Measurements from ENCODE around the gene ARHGEF1.

The ARHGEF1 gene

DNA sequence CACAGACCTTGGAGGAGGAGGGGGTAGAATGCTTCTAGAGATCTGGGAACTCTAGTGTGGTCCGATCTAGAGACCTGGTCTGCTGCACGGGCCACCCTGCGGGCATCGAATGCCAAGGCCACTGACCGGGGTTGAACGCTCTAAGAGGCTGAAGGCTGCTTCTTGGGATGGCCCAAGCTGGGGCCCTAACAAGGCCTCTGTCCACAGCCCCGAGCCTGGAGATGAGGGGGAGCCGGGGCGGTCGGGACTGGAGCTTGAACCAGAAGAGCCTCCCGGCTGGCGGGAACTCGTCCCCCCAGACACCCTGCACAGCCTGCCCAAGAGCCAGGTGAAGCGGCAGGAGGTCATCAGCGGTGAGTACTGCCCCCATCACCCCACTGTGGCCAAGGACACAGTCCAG, 15.3 kb downstream of the ARHGEF1 start:
- no peak for TF ChIP-seq ZNF274 (IDR thresholded peaks at IDR 0.05; ENCODE audit: low read depth, low read length)
- no peak overlapping the region for H3K4me3 ChIP-seq (ENCODE audit: low read length)

DNA sequence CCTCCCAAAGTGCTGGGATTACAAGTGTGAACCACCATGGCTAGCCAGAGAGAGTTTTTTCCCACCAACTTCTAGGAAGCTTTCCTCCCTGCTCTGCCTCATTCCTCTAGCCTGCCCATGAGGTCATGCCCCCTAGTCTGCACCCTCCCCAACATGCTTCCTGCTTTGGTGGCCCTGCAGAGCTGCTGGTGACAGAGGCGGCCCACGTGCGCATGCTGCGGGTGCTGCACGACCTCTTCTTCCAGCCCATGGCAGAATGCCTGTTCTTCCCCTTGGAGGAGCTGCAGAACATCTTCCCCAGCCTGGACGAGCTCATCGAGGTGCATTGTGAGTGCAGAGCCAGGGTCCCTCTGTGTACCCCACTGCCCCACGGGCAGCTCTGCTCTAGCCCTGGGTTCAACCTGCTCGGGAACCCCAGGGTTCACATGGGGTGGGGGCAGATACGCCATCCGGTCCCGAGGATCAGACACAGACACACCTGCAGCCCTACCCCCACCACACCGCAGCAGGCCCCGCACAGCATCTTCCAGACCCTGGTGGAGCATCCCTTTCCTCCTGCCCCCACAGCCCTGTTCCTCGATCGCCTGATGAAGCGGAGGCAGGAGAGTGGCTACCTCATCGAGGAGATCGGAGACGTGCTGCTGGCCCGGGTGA, 18.9 kb downstream of the ARHGEF1 start:
- H3K4me3 ChIP-seq (ENCODE audit: low read length) = no peak overlapping the region
- no peak for TF ChIP-seq ZNF274 (IDR thresholded peaks at IDR 0.05; ENCODE audit: low read depth, low read length)

- TF ChIP-seq ZNF274 (IDR thresholded peaks at IDR 0.05; ENCODE audit: low read depth, low read length) = no peak
Measured at GRCh38 chr19:41902594-41902993, 19.6 kb downstream of the ARHGEF1 start.

DNA sequence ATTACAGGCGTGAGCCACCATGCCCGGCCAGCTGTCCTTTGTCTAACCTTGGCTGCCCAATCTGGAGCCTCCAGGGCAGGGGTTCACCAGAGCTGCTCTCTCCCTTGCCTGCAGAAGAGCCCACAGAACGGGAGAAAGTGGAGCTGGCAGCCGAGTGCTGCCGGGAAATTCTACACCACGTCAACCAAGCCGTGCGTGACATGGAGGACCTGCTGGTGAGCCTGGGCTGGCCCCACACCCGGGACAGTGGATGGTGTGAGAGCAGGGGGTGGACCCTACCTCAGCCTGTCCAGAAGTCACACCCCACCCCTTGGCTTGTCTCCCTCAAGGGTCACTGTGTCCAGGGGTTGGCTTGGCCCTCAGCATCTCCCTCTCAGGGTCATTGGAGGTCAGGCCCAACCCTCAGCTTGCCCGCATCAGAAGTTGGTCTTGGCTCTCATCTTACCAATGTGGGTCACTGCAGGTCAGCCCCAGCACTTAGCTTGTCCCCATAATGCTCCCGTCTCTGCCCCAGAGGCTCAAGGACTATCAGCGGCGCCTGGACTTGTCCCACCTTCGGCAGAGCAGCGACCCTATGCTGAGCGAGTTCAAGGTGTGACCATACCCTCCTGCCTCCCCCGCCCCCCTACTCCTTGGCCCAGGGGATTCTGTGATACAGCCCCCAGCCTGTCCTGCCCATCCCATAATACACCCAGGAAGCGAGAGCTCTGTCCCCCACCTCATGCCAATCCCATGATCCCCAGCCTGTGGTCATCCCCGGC, 20.4 kb downstream of the ARHGEF1 start:
- no peak overlapping the region for H3K4me3 ChIP-seq (ENCODE audit: low read length)
- TF ChIP-seq ZNF274 (IDR thresholded peaks at IDR 0.05; ENCODE audit: low read depth, low read length) = no peak

More at GRCh38 chr19:41902594-41902993, 19.6 kb downstream of the ARHGEF1 start:
- H3K4me3 ChIP-seq (ENCODE audit: low read length) = no peak overlapping the region

- no peak for TF ChIP-seq ZNF274 (IDR thresholded peaks at IDR 0.05; ENCODE audit: low read depth, low read length)
- no peak overlapping the region for H3K4me3 ChIP-seq (ENCODE audit: low read length)
Measured at GRCh38 chr19:41904118-41904870, 21.3 kb downstream of the ARHGEF1 start.

DNA sequence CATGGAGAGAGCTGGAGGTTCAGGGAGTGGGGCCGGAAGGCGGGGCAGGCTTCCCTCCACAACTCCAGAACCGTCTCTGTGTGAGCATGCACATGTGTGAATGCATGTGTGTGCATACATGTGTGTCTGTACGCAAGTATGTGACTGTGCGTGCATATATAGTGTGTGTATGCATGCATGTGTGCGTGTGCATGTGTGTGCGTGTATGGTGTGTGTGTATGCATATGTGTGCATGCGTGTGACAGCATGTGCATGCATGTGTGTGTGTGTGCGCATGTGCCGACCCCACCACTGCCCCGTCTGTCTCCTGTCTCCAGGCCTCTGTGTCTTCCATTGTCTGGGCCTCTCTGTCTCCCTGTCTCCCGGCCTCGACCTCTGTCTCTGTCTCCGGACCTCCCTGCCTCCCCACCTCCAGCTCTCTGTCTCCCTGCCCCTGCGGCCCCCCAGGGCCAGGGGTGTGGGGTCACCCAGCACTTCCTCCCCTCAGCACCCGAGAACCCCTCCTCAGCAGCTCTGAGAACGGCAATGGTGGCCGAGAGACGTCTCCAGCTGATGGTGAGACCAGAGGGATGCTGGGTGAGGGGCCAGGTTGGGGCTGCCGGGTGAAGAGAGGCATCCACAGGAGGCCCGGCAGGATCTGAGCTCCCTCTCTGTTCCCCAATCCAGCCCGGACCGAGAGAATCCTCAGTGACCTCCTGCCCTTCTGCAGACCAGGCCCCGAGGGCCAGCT, 22.5 kb downstream of the ARHGEF1 start:
- no peak for TF ChIP-seq ZNF274 (IDR thresholded peaks at IDR 0.05; ENCODE audit: low read depth, low read length)
- no peak overlapping the region for H3K4me3 ChIP-seq (ENCODE audit: low read length)

- H3K4me3 ChIP-seq (ENCODE audit: low read length) = no peak overlapping the region
- TF ChIP-seq ZNF274 (IDR thresholded peaks at IDR 0.05; ENCODE audit: low read depth, low read length) = no peak
Measured at GRCh38 chr19:41906271-41906670, 23.3 kb downstream of the ARHGEF1 start.

GRCh38 chr19:41906916-41907680, 24.1 kb downstream of the ARHGEF1 start:
- no peak for TF ChIP-seq ZNF274 (IDR thresholded peaks at IDR 0.05; ENCODE audit: low read depth, low read length)
- H3K4me3 ChIP-seq (ENCODE audit: low read length) = no peak overlapping the region

DNA sequence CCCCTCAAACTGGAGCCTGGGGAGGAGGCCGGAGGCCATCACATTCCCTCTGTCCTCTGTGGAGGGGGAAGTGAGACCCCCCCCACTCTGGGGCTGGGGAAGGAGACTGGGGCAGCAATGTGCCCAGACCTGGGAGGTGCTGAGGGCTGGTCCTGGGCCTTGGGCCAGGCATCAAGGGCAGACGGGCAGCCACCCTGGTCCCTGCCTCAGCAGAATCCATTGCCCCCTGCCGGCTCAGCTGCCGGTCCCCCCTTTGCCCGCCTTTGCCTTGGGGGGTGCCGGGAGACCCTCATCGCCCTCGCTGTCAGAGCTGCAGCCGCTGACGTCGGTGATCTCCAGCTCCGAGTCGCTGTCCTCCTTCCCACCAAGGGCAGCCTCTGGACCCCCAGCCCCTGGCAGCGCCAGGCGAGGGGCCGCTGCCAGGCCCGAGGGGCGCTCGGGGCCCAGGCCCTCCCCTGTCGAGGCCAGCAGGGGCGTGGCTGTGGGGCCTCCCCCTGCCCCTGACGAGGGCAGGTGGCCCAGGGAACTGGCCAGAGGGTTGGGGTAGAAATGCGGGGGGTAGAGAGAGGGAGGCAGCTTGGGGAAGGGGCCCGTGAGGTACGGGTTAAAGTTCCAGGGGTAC, 25.1 kb downstream of the ARHGEF1 start:
- no peak for TF ChIP-seq ZNF274 (IDR thresholded peaks at IDR 0.05; ENCODE audit: low read depth, low read length)
- H3K4me3 ChIP-seq (ENCODE audit: low read length) = no peak overlapping the region

DNA sequence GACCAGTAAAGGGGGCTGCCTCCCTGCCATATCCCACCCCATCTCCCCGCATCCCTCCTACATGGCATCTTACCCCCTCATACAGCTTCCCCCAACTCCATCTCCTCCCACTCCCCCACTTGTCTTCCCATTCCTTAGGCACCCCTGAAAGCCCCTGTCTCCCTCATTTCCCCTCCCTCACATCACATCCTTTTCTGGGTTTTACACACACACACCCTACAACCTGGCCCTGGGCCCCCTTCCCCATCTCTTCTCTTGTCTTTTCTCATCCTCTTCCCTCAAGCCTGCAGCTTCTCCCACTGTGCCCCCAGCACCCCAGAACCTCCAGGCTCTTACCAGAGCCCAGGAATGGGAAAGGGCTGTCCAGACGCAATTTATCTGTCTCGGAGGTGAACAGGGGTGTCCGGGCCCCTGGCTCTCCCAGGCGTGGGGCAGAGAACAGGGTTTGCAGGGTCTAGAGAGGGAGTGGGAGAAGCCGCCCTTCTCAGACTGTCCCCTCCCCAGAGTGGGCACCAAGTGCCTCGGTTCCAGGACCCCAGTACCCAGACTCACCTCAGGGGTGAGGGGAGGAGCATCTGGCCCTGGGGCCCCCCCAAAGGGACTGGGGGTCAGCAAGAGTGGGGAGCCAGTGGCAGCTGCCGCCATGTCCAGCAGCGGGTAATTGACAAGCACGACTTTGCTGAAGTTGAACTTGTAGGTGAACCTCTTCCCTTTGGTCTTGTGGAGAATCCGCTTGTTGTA, 25.9 kb downstream of the ARHGEF1 start:
- no peak overlapping the region for H3K4me3 ChIP-seq (ENCODE audit: low read length)
- no peak for TF ChIP-seq ZNF274 (IDR thresholded peaks at IDR 0.05; ENCODE audit: low read depth, low read length)

DNA sequence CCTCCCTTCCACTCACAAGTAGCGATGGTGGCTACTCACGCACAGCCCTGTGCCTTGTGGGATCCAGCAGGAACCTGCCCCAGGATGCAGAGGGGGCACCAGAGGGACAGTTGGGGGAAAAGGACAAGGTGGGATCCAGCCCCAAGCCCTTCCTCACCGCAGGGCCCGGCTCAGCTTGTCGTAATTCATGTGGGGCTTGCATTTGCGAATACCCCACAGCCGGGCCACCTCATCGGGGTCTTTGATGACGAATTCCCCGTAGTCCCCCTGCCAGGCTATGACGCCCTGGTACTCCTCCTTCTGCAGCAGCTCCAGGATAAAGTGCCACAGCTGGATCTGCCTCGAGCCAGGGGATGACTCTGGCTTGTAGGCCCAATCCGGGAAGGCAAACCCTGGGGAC, 26.7 kb downstream of the ARHGEF1 start:
- H3K4me3 ChIP-seq (ENCODE audit: low read length) = no peak overlapping the region
- TF ChIP-seq ZNF274 (IDR thresholded peaks at IDR 0.05; ENCODE audit: low read depth, low read length) = no peak

DNA sequence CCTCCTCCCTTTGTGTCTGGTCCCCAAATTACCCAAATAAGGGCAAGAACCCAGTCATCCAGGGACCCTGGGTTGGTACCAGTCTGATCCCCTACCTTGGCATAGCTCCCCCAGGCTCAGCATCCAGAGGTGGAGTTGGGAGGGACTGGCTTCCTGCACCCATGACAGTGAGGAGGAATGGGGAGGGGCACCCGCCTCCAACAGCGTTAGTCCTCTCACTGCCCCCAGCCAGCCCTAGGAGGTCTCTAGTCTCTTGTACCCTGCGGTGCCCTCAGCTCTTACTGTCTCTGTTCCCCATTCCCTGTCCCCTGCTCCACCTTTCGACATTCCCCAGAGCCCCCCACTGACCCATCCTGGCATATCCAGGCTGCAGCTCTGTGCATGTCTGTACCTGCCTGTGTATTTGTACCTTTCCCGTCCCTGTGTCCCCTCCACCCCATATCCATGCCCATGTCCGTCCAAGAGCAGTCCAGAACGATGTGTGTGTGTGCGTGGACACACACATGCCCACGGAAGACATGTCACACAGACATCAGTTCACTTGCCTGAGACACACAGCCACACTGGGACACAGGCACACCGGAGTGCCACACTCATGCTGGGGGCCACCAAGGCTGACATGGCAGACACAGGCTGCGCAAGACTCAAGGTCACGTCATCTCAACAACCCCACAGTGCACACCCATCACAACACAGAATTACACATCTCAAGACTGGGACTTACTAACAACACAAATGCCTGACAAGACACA, 27.4 kb downstream of the ARHGEF1 start:
- TF ChIP-seq ZNF274 (IDR thresholded peaks at IDR 0.05; ENCODE audit: low read depth, low read length) = no peak

More for the DNA sequence above, 27.4 kb downstream of the ARHGEF1 start:
- no peak overlapping the region for H3K4me3 ChIP-seq (ENCODE audit: low read length)
